Coronary artery (tissue), 2 donors: ENCODE results near the gene SPR.

Experiments
- DNase-seq: peaks from one replicate; pipeline ENCODE4 v3.0.0-alpha.2; 2017; ENCODE audit warnings: low spot score
- H3K27ac ChIP-seq, 2 donors: fragments of 200-600 bp; sonication (generic); one replicate each; pipeline ENCODE4 v1.5.1; 2016 to 2019
- H3K4me3 ChIP-seq: fragments of 200-600 bp; sonication (generic); 2 replicates; pipeline ENCODE4 v1.5.1; 2016; ENCODE audit warnings: mild to moderate bottlenecking, moderate library complexity
- CTCF ChIP-seq: fragments of 200-600 bp; sonication (generic); IDR thresholded peaks from one replicate; pipeline ENCODE4 v1.5.1; 2019; ENCODE audit warnings: antibody characterized with exemption

The SPR gene

GRCh38 chr2:72933207-72933606 lies 46.0 kb downstream of the SPR start:
- no peak overlapping the region for H3K4me3 ChIP-seq
- no peak overlapping the region for H3K27ac ChIP-seq
- no peak for DNase-seq
- TF ChIP-seq CTCF, result no peak

DNA sequence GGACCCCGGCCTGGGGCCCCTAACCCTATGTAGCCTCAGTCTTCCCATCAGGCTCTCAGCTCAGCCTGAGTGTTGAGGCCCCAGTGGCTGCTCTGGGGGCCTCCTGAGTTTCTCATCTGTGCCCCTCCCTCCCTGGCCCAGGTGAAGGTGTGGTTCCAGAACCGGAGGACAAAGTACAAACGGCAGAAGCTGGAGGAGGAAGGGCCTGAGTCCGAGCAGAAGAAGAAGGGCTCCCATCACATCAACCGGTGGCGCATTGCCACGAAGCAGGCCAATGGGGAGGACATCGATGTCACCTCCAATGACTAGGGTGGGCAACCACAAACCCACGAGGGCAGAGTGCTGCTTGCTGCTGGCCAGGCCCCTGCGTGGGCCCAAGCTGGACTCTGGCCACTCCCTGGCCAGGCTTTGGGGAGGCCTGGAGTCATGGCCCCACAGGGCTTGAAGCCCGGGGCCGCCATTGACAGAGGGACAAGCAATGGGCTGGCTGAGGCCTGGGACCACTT lies 46.5 kb downstream of the SPR start:
- Histone ChIP-seq H3K27ac (no peak overlapping the region), H3K4me3 (no peak overlapping the region)
- TF ChIP-seq CTCF, result no peak
- DNase-seq, result no peak

- H3K27ac ChIP-seq, result no peak overlapping the region
- DNase-seq, result no peak
- no peak overlapping the region for H3K4me3 ChIP-seq
- no peak for TF ChIP-seq CTCF
Measured at GRCh38 chr2:72934683-72935610, 47.7 kb downstream of the SPR start.

- no peak for DNase-seq
- no peak for TF ChIP-seq CTCF
- no peak overlapping the region for H3K27ac ChIP-seq
- H3K4me3 ChIP-seq, result no peak overlapping the region
Measured at GRCh38 chr2:72935611-72935957, 48.4 kb downstream of the SPR start.

GRCh38 chr2:72936660-72937355 lies 49.6 kb downstream of the SPR start:
- TF ChIP-seq CTCF, result no peak
- H3K27ac ChIP-seq, result no peak overlapping the region
- no peak for DNase-seq

DNA sequence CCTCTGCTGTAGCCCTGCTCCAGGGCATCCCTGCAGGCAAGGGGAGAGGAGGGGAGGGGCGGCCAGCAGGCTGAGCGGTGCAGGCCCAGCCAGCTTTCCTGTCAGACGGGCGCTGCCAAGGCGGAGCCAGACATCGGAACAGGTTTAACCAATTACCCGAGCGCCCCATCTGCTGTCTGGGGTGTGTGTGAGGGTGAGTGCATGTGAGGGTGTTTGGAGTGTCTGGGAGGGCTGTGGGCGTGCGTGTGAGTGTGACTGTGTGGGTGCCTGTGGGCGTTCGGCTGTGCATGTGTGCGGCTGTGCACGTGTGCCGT lies 50.1 kb downstream of the SPR start:
- no peak for DNase-seq

More at GRCh38 chr2:72936660-72937355, 49.6 kb downstream of the SPR start:
- no peak overlapping the region for H3K4me3 ChIP-seq

More for the DNA sequence above, 50.1 kb downstream of the SPR start:
- H3K27ac ChIP-seq, result no peak overlapping the region
- no peak overlapping the region for H3K4me3 ChIP-seq
- TF ChIP-seq CTCF, result no peak
